GM12878 (cell line): ENCODE measurements around the gene MPC1. TPM values are rescaled to one million over a fixed set of nuclear protein-coding genes. Genes with fewer than 3 reads are reported as not detected.

Experiments used
- ATAC-seq: fragments of 200-7000 bp; cut with Tn5 transposase; 3 replicates; pipeline ENCODE4 v1.9.1; 2020; ENCODE audit warnings: mild to moderate bottlenecking, moderate library complexity
- BruUV-seq: library from RNA; stranded (reverse); fragments of 400-500 nt; replicated peaks from 2 replicates; lab custom pipeline; 2021; lab: Mats Ljungman, UMichigan
- CTCF ChIA-PET: fragments of 300-600 bp; sonication (Branson Sonifier 250); formaldehyde crosslinking; extraction: SDS; loops from one replicate; lab custom pipeline; 2021; ENCODE audit warnings: inconsistent platforms; lab: Yijun Ruan, JAX
- POLR2A ChIA-PET: fragments of 350-600 bp; formaldehyde crosslinking; extraction: SDS; loops from one replicate; lab custom pipeline; 2021; ENCODE audit warnings: inconsistent platforms; lab: Charles Lee
- RAD21 ChIA-PET: fragments of 300-600 bp; sonication (Branson Sonifier 250); formaldehyde crosslinking; loops from one replicate; lab custom pipeline; 2023; ENCODE audit warnings: antibody characterized with exemption; ENCODE audit not compliant: unreplicated experiment; lab: Charles Lee
- SMC1A ChIA-PET: fragments of 300-600 bp; sonication (Branson Sonifier 250); formaldehyde crosslinking; loops from one replicate; lab custom pipeline; 2023; ENCODE audit not compliant: unreplicated experiment, uncharacterized antibody; lab: Charles Lee
- DNase-seq: peaks from one replicate; pipeline ENCODE4 v3.0.0-alpha.2; 2011; ENCODE audit warnings: low read depth, low spot score
- FAIRE-seq: peaks from 3 replicates; lab custom pipeline; 2011; peaks lifted over from hg19 to GRCh38; lab: Jason Lieb, UNC
- H2AFZ ChIP-seq: 2 replicates; pipeline ENCODE4 v1.6.0; 2011; ENCODE audit warnings: low read depth, low read length, control low read depth; ENCODE audit not compliant: control insufficient read depth
- H3K27ac ChIP-seq: 2 replicates; pipeline ENCODE4 v1.5.1; 2011; ENCODE audit warnings: control low read depth; ENCODE audit not compliant: control insufficient read depth, insufficient read depth
- H3K27me3 ChIP-seq, 2 experiments: replicated peaks in 1 of 2; 2 replicates each; pipeline versions ENCODE4 v1.6.0 to v1.6.1; 2011; ENCODE audit warnings: low read length in 1 of 2; ENCODE audit not compliant: control insufficient read depth in 2 of 2, insufficient read depth in 2 of 2
- H3K36me3 ChIP-seq, 2 experiments: 2 replicates each; pipeline ENCODE4 v1.5.1; 2011; ENCODE audit warnings: low read length in 1 of 2; ENCODE audit not compliant: control insufficient read depth in 2 of 2, insufficient read depth in 2 of 2
- H3K4me1 ChIP-seq: 2 replicates; pipeline ENCODE4 v1.6.1; 2011; ENCODE audit warnings: mild to moderate bottlenecking, low read length, moderate library complexity, mixed read lengths; ENCODE audit not compliant: control insufficient read depth, insufficient read depth
- H3K4me2 ChIP-seq: 2 replicates; pipeline ENCODE4 v1.6.0; 2011; ENCODE audit warnings: control low read depth; ENCODE audit not compliant: control insufficient read depth, insufficient read depth
- H3K4me3 ChIP-seq: fragments of 200-600 bp; sonication (generic); 2 replicates; pipeline ENCODE4 v1.5.1; 2016
- H3K79me2 ChIP-seq: 2 replicates; pipeline ENCODE4 v1.6.0; 2011; ENCODE audit warnings: low read length; ENCODE audit not compliant: control insufficient read depth, insufficient read depth
- H3K9ac ChIP-seq: 2 replicates; pipeline ENCODE4 v1.8.0; 2011; ENCODE audit warnings: low read length, control low read depth, mixed read lengths; ENCODE audit not compliant: control insufficient read depth, insufficient read depth
- H3K9me3 ChIP-seq: replicated peaks from 3 replicates; pipeline ENCODE4 v1.5.1; 2011; ENCODE audit warnings: mild to moderate bottlenecking, low read length; ENCODE audit not compliant: control insufficient read depth, insufficient read depth
- H4K20me1 ChIP-seq: 2 replicates; pipeline ENCODE4 v1.6.0; 2011; ENCODE audit not compliant: control insufficient read depth, insufficient read depth
- ATF2 ChIP-seq: IDR thresholded peaks from 2 replicates; pipeline ENCODE4 v1.6.1; 2012; ENCODE audit warnings: low read length, inconsistent platforms
- E2F8 ChIP-seq: fragments of 450-650 bp; IDR thresholded peaks from 2 replicates; pipeline ENCODE4 v1.6.1; 2018; ENCODE audit warnings: mild to moderate bottlenecking, low read depth, moderate library complexity; ENCODE audit not compliant: partially characterized antibody
- MTA2 ChIP-seq: fragments of 450-650 bp; IDR thresholded peaks from 2 replicates; pipeline ENCODE4 v1.6.1; 2016; ENCODE audit warnings: low read depth, mild to moderate bottlenecking, moderate library complexity
- REST ChIP-seq: IDR thresholded peaks from 2 replicates; pipeline ENCODE4 v1.6.1; 2012; ENCODE audit warnings: mild to moderate bottlenecking, low read depth, low read length
- SP1 ChIP-seq: IDR thresholded peaks from one replicate; pipeline ENCODE4 v1.6.1; 2011; ENCODE audit warnings: low read depth, low read length
- TBL1XR1 ChIP-seq: IDR thresholded peaks from 2 replicates; pipeline ENCODE4 v1.6.1; 2012; ENCODE audit warnings: low read depth, low read length, improper control_type of control experiment
- ZBTB33 ChIP-seq: fragments of 450-650 bp; IDR thresholded peaks from 2 replicates; pipeline ENCODE4 v1.6.1; 2017; ENCODE audit warnings: mild to moderate bottlenecking
- WGBS: methylation state at CpG from one replicate; pipeline ENCODE4 v1.1.6; 2016; ENCODE audit warnings: low lambda C conversion rate; ENCODE audit not compliant: insufficient replicate concordance, insufficient coverage; ENCODE audit errors: missing lambda C conversion rate; 5-methylcytosine and 5-hydroxymethylcytosine counted together
- in situ Hi-C: fragments of 300-500 bp; cut with MboI; formaldehyde crosslinking; loops from 9 replicates; pipeline ENCODE4 v1.14.3; 2018; ENCODE audit warnings: mixed read lengths
- intact Hi-C: fragments of 100-400 bp; cut with micrococcal nuclease; formaldehyde crosslinking; loops from one replicate; pipeline ENCODE4 v1.14.2; 2022; ENCODE audit not compliant: unreplicated experiment
- polyA plus RNA-seq, 11 experiments: library from polyadenylated mRNA; depleted of rRNA in 4 of 11; unstranded in 6 of 11; stranded (reverse) in 5 of 11; fragments of >200 nt; fragmentation: Nextera tagmentation in 4 of 11; fragmentation: Illumina TruSeq in 1 of 11; extraction: Ambion mirVana in 4 of 11; extraction: Trizol in 1 of 11; gene quantifications; 1 replicate in 1 of 11; 2 replicates in 10 of 11; pipeline versions ENCODE4 v1.2.1 to v1.2.3, GENCODE V29; 2011 to 2016; ENCODE audit warnings: inconsistent platforms in 2 of 11, missing spikeins in 2 of 11, low read depth in 1 of 11
- total RNA-seq, 4 experiments: library from RNA; depleted of rRNA in 3 of 4; stranded (reverse); fragments of >200 nt in 3 of 4; fragmentation: Illumina TruSeq in 1 of 4; extraction: Trizol in 1 of 4; gene quantifications; 2 replicates each; pipeline versions ENCODE4 v1.2.1 to v1.2.3, GENCODE V29; 2013 to 2021
- TF ChIP-seq, protein P1 (sequence below): fragments of 450-650 bp; IDR thresholded peaks from 2 replicates; pipeline ENCODE4 v1.6.1; 2017; ENCODE audit warnings: low read depth, mild to moderate bottlenecking, moderate library complexity

The MPC1 gene
- total and polyA plus RNA-seq, 10 of the 15 experiments (the other 5 are each of a cell fraction or from before 2014, with no cell fraction given) = 53.2 to 177 (median 78.8) TPM

- no peak for TF ChIP-seq TBL1XR1
Measured at GRCh38 chr6:166405386-166405785, 22.6 kb upstream of the MPC1 start (continued).

DNA sequence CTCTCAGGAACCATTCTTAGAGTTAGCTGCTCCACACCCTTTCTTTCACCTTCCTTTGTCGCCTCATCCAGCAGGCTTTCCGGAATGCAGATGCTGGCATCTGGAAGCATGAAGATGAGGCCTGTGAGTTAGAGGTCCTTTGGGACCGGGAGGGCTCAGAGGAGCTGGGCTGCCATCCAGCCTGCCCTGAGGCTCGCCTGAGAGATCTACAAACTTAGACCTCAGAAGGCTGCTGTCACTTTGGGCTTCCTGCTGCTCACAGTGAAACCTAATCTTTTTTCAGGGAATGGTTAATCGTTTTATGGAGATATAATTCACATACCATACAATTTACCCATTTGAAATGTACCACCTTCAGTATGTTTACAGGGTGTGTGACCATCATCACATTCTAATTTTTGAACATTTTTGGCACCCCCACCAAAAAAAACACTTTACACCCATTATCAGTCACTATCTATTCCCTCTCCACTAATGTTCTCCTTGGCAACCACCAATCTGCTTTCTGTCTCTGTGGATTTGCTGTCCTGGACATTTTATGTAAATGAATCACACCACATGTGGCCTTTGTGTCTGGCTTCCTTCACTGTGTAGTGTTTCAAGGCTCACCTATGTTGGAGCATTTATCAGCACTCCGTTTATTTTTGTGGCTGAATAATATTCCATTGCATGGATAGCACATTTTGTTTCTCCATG lies 20.0 kb upstream of the MPC1 start:
- Histone ChIP-seq H3K4me2 (no peak overlapping the region), H3K27ac (no peak overlapping the region), H3K9ac (no peak overlapping the region), H3K4me3 (no peak overlapping the region), H3K36me3 (no peaks in the 10 kb centered on the region), H2AFZ (no peak overlapping the region), H3K27me3 (no peaks in the 10 kb centered on the region), H3K79me2 (no peaks in the 10 kb centered on the region), H4K20me1 (no peaks in the 10 kb centered on the region), H3K9me3 (no peaks in the 10 kb centered on the region), H3K4me1 (no peaks in the 10 kb centered on the region)
- 38% methylated on average over 6 of the region's 6 CpGs for WGBS
- FAIRE-seq = no peak
- SMC1A ChIA-PET = interaction anchor here (0.9 to 5.5 kb wide), 3 partner anchors 89 to 122 kb away, joined by 3 to 72 read pairs (median 11); no protein-coding TSS in a partner anchor
- in situ Hi-C loops = loop anchor here (10.0 kb wide), 1 partner anchor 518 kb away; no protein-coding TSS in a partner anchor
- RAD21 ChIA-PET = no interaction called here
- no peak for DNase-seq
- ATAC-seq = no peak
- intact Hi-C loops = loop anchor here (5.0 to 10.0 kb wide), 3 partner anchors 228 to 515 kb away; no protein-coding TSS in a partner anchor
- BruUV-seq = no TSS peak
- POLR2A ChIA-PET = interaction anchor here (0.6 kb wide), 1 partner anchor 16 kb away, joined by 3 read pairs; no protein-coding TSS in a partner anchor
- CTCF ChIA-PET = interaction anchor here (1.2 to 12.2 kb wide), 2 partner anchors 93 to 127 kb away, joined by 3 to 317 read pairs; partner anchors contain the start of gene PRR18
- TF ChIP-seq, protein P1, sequence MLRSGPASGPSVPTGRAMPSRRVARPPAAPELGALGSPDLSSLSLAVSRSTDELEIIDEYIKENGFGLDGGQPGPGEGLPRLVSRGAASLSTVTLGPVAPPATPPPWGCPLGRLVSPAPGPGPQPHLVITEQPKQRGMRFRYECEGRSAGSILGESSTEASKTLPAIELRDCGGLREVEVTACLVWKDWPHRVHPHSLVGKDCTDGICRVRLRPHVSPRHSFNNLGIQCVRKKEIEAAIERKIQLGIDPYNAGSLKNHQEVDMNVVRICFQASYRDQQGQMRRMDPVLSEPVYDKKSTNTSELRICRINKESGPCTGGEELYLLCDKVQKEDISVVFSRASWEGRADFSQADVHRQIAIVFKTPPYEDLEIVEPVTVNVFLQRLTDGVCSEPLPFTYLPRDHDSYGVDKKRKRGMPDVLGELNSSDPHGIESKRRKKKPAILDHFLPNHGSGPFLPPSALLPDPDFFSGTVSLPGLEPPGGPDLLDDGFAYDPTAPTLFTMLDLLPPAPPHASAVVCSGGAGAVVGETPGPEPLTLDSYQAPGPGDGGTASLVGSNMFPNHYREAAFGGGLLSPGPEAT = no peak
- TF ChIP-seq SP1 (no peak), E2F8 (no peak), ATF2 (no peak), ZBTB33 (no peak), REST (no peak), MTA2 (no peak)
